Gastroesophageal sphincter (tissue), 3 donors: ENCODE data around the gene TBC1D22B.

Experiments used
- EP300 ChIP-seq: sonication (generic); formaldehyde crosslinking; IDR thresholded peaks from one replicate; pipeline ENCODE4 v1.6.1; 2017; ENCODE audit warnings: antibody characterized with exemption, mild to moderate bottlenecking
- POLR2A ChIP-seq, 2 donors: fragments of 450-650 bp; IDR thresholded peaks; one replicate each; pipeline ENCODE4 v1.6.1; 2017; ENCODE audit warnings: antibody characterized with exemption in 2 of 2, mild to moderate bottlenecking in 2 of 2, moderate library complexity in 1 of 2
- TF ChIP-seq, protein P1 (sequence below), 4 experiments: fragments of 200-600 bp in 2 of 4; fragments of 450-650 bp in 2 of 4; sonication (generic) in 1 of 4; IDR thresholded peaks; one replicate each; pipeline ENCODE4 v1.5.1; 2017 to 2019; ENCODE audit warnings: antibody characterized with exemption in 4 of 4, mild to moderate bottlenecking in 2 of 4, moderate library complexity in 2 of 4

- TF ChIP-seq, protein P1, sequence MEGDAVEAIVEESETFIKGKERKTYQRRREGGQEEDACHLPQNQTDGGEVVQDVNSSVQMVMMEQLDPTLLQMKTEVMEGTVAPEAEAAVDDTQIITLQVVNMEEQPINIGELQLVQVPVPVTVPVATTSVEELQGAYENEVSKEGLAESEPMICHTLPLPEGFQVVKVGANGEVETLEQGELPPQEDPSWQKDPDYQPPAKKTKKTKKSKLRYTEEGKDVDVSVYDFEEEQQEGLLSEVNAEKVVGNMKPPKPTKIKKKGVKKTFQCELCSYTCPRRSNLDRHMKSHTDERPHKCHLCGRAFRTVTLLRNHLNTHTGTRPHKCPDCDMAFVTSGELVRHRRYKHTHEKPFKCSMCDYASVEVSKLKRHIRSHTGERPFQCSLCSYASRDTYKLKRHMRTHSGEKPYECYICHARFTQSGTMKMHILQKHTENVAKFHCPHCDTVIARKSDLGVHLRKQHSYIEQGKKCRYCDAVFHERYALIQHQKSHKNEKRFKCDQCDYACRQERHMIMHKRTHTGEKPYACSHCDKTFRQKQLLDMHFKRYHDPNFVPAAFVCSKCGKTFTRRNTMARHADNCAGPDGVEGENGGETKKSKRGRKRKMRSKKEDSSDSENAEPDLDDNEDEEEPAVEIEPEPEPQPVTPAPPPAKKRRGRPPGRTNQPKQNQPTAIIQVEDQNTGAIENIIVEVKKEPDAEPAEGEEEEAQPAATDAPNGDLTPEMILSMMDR (IDR thresholded peaks at IDR 0.05) = no peak
- TF ChIP-seq EP300 = no peak
- no peak for TF ChIP-seq POLR2A (IDR thresholded peaks at IDR 0.05)
These were observed 25.7 kb downstream of the TBC1D22B start for GRCh38 chr6:37283268-37283667.
